ENCODE results near the gene ATP6V1B1. TPM values are rescaled to one million over a fixed set of nuclear protein-coding genes. Genes with fewer than 3 reads are reported as not detected.

Gene ATP6V1B1
- total RNA-seq, 3 donors from 2014 or later (not counting 1 experiment from before 2014, with no cell fraction given): not detected

GRCh38 chr2:70991742-70992141 lies 56.0 kb downstream of the ATP6V1B1 start:
- no peaks in the 10 kb centered on the region for H3K36me3 Mint-ChIP-seq
- no peaks in the 10 kb centered on the region for H3K27me3 ChIP-seq (ENCODE audit: control insufficient read depth, insufficient read depth, low read length)
- H3K9me3 ChIP-seq (ENCODE audit: control insufficient read depth, insufficient read depth, low read length): no peaks in the 10 kb centered on the region
- H3K4me3 Mint-ChIP-seq: no peak overlapping the region
- no peak overlapping the region for H3K27ac ChIP-seq (ENCODE audit: low read length)
- peak overlapping the region in 1 of 2 donors; percentile 21 for H3K27ac Mint-ChIP-seq
- peaks cover 27% of the 10 kb centered on the region for H3K4me1 ChIP-seq (ENCODE audit: control insufficient read depth, insufficient read depth, low read length)
- H3K9me3 Mint-ChIP-seq: no peaks in the 10 kb centered on the region
- DNase-seq (no peak), ATAC-seq (no peak)
- no peak overlapping the region for H3K4me3 ChIP-seq (ENCODE audit: low read length)
- no peak for TF ChIP-seq CTCF (IDR thresholded peaks at IDR 0.05)
- intact Hi-C loops (cut with micrococcal nuclease): no loop called here
- no peaks in the 10 kb centered on the region for H3K27me3 Mint-ChIP-seq (ENCODE audit: low read depth in 2 of 2)
- peaks cover 33 to 35% of the 10 kb centered on the region in 2 donors for H3K4me1 Mint-ChIP-seq
- peaks cover 40% of the 10 kb centered on the region for H3K36me3 ChIP-seq (ENCODE audit: control insufficient read depth, insufficient read depth, low read length)
- WGBS (ENCODE audit: insufficient coverage): 95% methylated on average over 8 of the region's 9 CpGs

DNA sequence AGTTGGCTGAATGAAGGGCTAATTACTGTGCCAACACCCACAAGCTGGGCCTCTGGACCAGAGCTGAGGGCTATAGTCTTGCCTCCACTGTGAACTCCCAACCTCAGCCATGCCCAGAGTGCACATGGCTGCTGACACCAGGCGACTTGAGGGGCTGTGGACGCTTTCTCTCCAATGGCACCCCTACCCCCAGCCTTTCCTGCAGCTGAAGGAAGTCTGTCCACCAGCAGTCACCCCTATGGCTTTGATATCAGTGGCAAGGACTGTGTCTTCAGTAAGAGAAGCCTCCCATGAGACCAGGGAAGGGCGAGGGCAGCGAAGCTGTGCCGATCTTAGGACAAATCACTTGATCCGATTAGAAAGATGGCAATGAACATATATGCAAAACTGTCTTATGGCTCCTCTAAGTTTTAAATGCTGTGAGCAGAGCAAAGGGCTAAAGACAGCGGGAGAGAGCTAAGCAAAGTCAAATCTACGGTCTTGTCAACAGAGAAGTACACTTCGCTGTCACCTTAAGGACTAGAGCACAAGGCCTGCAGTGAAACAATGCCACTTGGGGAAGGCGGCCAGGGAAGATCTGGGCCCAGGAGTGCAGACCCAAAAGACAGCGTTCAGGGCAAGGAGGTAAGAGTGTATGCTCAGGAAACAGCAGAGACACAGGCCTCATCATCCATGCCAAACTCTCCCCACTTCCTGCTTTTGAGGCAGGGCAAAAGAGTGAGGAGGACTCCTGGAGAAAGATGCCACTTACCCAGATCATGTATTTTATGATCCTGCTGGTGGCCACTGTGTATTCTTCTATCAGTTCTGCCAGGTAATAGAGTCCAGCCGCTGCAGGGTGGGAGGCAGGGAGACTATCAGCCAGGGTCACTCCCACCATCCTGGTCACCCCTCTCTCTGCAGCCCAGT lies 57.5 kb downstream of the ATP6V1B1 start:
- H3K36me3 ChIP-seq (ENCODE audit: control insufficient read depth, insufficient read depth, low read length): peaks cover 29% of the 10 kb centered on the region
- Mint-ChIP-seq H3K9me3 (no peaks in the 10 kb centered on the region), H3K27ac (peak overlapping the region; percentile 86 to 92), H3K4me3 (peak overlapping the region; percentile 91), H3K36me3 (no peaks in the 10 kb centered on the region), H3K27me3 (ENCODE audit: low read depth in 2 of 2) (no peaks in the 10 kb centered on the region), H3K4me1 (peaks cover 33 to 35% of the 10 kb centered on the region in 2 donors)
- no peaks in the 10 kb centered on the region for H3K9me3 ChIP-seq (ENCODE audit: control insufficient read depth, insufficient read depth, low read length)
- H3K27me3 ChIP-seq (ENCODE audit: control insufficient read depth, insufficient read depth, low read length): no peaks in the 10 kb centered on the region
- peak overlapping the region; percentile 71 for H3K27ac ChIP-seq (ENCODE audit: low read length)
- H3K4me1 ChIP-seq (ENCODE audit: control insufficient read depth, insufficient read depth, low read length): peaks cover 27% of the 10 kb centered on the region
- peak in 1 of 2 donors; percentile 25 for DNase-seq
- intact Hi-C loops (cut with micrococcal nuclease): no loop called here
- peak overlapping the region; percentile 82 for H3K4me3 ChIP-seq (ENCODE audit: low read length)
- TF ChIP-seq CTCF (IDR thresholded peaks at IDR 0.05): no peak
- 89% methylated on average over 12 of the region's 12 CpGs for WGBS (ENCODE audit: insufficient coverage)
- no peak for ATAC-seq

DNA sequence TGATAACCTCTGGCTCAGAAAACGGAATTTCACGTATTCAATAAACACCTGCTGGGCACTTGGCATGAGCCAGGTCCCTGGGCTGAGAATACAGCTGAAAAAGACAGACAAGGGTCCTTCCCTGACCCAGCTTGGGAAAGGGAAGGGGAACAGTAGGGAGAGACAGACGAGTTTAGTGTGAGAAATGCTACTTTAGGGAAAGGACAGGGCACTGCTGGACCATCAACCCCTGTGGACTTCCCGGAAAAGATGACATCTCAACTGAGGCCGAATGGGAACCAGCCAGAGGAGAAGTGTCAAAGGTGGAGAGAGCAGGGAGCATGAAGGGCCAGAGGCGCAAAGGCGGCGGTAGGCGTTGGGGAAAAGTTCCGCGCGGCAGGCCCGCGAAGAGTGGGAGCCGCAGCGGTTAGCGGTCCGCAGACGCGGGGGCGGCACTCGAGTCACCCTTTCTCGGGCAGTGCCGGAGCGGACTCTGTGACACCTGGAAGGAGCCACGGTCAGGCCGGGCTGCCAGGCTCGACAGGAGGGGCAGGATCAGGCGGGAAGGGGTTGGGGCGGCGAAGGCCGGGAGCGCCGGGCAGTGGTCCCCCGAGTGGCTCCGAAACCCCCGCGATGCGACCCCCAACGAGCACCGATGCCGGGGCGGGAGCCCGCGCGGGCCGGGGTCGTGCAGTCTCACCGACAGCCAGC lies 58.5 kb downstream of the ATP6V1B1 start:
- peak overlapping the region; percentile 91 for H3K4me3 Mint-ChIP-seq
- no peaks in the 10 kb centered on the region for H3K27me3 Mint-ChIP-seq (ENCODE audit: low read depth in 2 of 2)
- 1% methylated on average over 49 of the region's 49 CpGs for WGBS (ENCODE audit: insufficient coverage)
- Histone ChIP-seq H3K36me3 (ENCODE audit: control insufficient read depth, insufficient read depth, low read length) (peaks cover 19% of the 10 kb centered on the region), H3K27me3 (ENCODE audit: control insufficient read depth, insufficient read depth, low read length) (no peaks in the 10 kb centered on the region), H3K9me3 (ENCODE audit: control insufficient read depth, insufficient read depth, low read length) (no peaks in the 10 kb centered on the region), H3K27ac (ENCODE audit: low read length) (peak overlapping the region; percentile 71), H3K4me3 (ENCODE audit: low read length) (peak overlapping the region; percentile 82), H3K4me1 (ENCODE audit: control insufficient read depth, insufficient read depth, low read length) (peaks cover 27% of the 10 kb centered on the region)
- TF ChIP-seq CTCF (IDR thresholded peaks at IDR 0.05): no peak
- H3K27ac Mint-ChIP-seq: peak overlapping the region; percentile 86 to 92
- ATAC-seq (peak; percentile 20 to 38 (median 25)), DNase-seq (peak; percentile 45 to 53)
- H3K4me1 Mint-ChIP-seq: peaks cover 33 to 35% of the 10 kb centered on the region in 2 donors
- no peaks in the 10 kb centered on the region for H3K9me3 Mint-ChIP-seq
- intact Hi-C loops (cut with micrococcal nuclease): loop anchor here (2.0 kb wide), 1 partner anchor 17 kb away; no protein-coding TSS in a partner anchor
- no peaks in the 10 kb centered on the region for H3K36me3 Mint-ChIP-seq

All from natural killer cell (primary cell).